ENCODE results near the gene SPATA1.
"Not testable (repeated sequence)": the region's sequence is repeated elsewhere in the genome, so short reads cannot be mapped to it uniquely, and the experiment has no call there.

The SPATA1 gene

GRCh38 chr1:84506002-84506728 lies at the start of gene SPATA1, which contains the start of gene GNG5:
Gene SPATA1, plus strand, starts transcription at chr1:84506386. Its CDS starts 9,974 bp downstream, at chr1:84516360.
Gene GNG5, minus strand, starts transcription at chr1:84506581. Its CDS starts 490 bp downstream, at chr1:84506091.
- peak; percentile 97 for DNase-seq (ENCODE audit: low read depth)

GRCh38 chr1:84462118-84462517 lies 44.1 kb upstream of the SPATA1 start:
- DNase-seq (ENCODE audit: low read depth): no peak

GRCh38 chr1:84467298-84467697 lies 38.9 kb upstream of the SPATA1 start:
- no peak for DNase-seq (ENCODE audit: low read depth)

GRCh38 chr1:84476225-84476624 lies 30.0 kb upstream of the SPATA1 start:
- no peak for DNase-seq (ENCODE audit: low read depth)

- peak; percentile 64 for DNase-seq (ENCODE audit: low read depth)
Measured at GRCh38 chr1:84478876-84479868, 27.0 kb upstream of the SPATA1 start, which contains the start of gene RPF1. Gene RPF1, plus strand, starts transcription at chr1:84479266. Its CDS starts 16 bp downstream, at chr1:84479282.

GRCh38 chr1:84479998-84480397 lies 26.2 kb upstream of the SPATA1 start:
- no peak for DNase-seq (ENCODE audit: low read depth)

- DNase-seq (ENCODE audit: low read depth): no peak
Measured at GRCh38 chr1:84480650-84481049, 25.5 kb upstream of the SPATA1 start.

GRCh38 chr1:84481317-84481716 lies 24.9 kb upstream of the SPATA1 start:
- DNase-seq (ENCODE audit: low read depth): no peak

GRCh38 chr1:84488107-84488506 lies 18.1 kb upstream of the SPATA1 start:
- no peak for DNase-seq (ENCODE audit: low read depth)

- no peak for DNase-seq (ENCODE audit: low read depth)
Measured at GRCh38 chr1:84489766-84490165, 16.4 kb upstream of the SPATA1 start.

- DNase-seq (ENCODE audit: low read depth): no peak
Measured at GRCh38 chr1:84492726-84493125, 13.5 kb upstream of the SPATA1 start.

GRCh38 chr1:84493747-84494146 lies 12.4 kb upstream of the SPATA1 start:
- no peak for DNase-seq (ENCODE audit: low read depth)

GRCh38 chr1:84496498-84496897 lies 9.7 kb upstream of the SPATA1 start:
- DNase-seq (ENCODE audit: low read depth): no peak

- DNase-seq (ENCODE audit: low read depth): no peak
Measured at GRCh38 chr1:84497631-84498275, 8.4 kb upstream of the SPATA1 start.

GRCh38 chr1:84502927-84503326 lies 3.3 kb upstream of the SPATA1 start:
- DNase-seq (ENCODE audit: low read depth): no peak

- DNase-seq (ENCODE audit: low read depth): no peak
Measured at GRCh38 chr1:84504580-84505492, 1.4 kb upstream of the SPATA1 start.

GRCh38 chr1:84505493-84506001 lies 639 bp upstream of the SPATA1 start:
- no peak for DNase-seq (ENCODE audit: low read depth)

- no peak for DNase-seq (ENCODE audit: low read depth)
Measured at GRCh38 chr1:84506729-84507453, 705 bp downstream of the SPATA1 start.

- not testable (repeated sequence) for DNase-seq (ENCODE audit: low read depth)
Measured at GRCh38 chr1:84507887-84508286, 1.7 kb downstream of the SPATA1 start.

- DNase-seq (ENCODE audit: low read depth): no peak
Measured at GRCh38 chr1:84508510-84508909, 2.3 kb downstream of the SPATA1 start.

Measured in activated T-cell treated with anti-CD3 and anti-CD28 coated beads for 1 hour (primary cell).